Measurements from ENCODE around the gene FCER2.

GRCh38 chr19:7734220-7735203, 32.6 kb upstream of the FCER2 start:
- TF ChIP-seq RFX5 (IDR thresholded peaks at IDR 0.05) (no peak), ESRRA (IDR thresholded peaks at IDR 0.05; ENCODE audit: borderline replicate concordance, low read length) (no peak), CTCF (IDR thresholded peaks at IDR 0.05) (no peak), CBX2 (IDR thresholded peaks at IDR 0.05; ENCODE audit: borderline replicate concordance, low read depth) (no peak), EP300 (IDR thresholded peaks at IDR 0.05) (no peak), CEBPB (IDR thresholded peaks at IDR 0.05) (peak in 1 of 2 experiments; percentile 28; a peak in 1 of 4 replicates)
